ENCODE results near the gene EMD.

DNA sequence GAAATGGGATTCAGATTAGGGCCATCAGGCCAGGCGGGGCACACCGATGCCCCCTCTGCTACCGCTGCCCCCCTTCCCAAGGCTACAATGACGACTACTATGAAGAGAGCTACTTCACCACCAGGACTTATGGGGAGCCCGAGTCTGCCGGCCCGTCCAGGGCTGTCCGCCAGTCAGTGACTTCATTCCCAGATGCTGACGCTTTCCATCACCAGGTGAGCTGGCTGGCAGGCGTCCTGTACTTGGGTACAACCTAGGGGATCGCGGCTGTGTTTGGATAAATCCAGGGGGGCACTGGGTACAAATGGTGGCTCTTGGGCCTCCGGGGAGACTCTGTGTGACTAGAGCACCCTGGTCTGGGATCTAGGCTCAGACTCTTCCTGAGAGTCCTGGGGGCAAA, 1.1 kb downstream of the EMD start:
- no peak for TF ChIP-seq POLR2A (IDR thresholded peaks at IDR 0.05)
- TF ChIP-seq, protein P1, sequence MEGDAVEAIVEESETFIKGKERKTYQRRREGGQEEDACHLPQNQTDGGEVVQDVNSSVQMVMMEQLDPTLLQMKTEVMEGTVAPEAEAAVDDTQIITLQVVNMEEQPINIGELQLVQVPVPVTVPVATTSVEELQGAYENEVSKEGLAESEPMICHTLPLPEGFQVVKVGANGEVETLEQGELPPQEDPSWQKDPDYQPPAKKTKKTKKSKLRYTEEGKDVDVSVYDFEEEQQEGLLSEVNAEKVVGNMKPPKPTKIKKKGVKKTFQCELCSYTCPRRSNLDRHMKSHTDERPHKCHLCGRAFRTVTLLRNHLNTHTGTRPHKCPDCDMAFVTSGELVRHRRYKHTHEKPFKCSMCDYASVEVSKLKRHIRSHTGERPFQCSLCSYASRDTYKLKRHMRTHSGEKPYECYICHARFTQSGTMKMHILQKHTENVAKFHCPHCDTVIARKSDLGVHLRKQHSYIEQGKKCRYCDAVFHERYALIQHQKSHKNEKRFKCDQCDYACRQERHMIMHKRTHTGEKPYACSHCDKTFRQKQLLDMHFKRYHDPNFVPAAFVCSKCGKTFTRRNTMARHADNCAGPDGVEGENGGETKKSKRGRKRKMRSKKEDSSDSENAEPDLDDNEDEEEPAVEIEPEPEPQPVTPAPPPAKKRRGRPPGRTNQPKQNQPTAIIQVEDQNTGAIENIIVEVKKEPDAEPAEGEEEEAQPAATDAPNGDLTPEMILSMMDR (IDR thresholded peaks at IDR 0.05) = no peak
